ENCODE data around the gene PMFBP1.
"Not testable (repeated sequence)": the region's sequence is repeated elsewhere in the genome, so short reads cannot be mapped to it uniquely, and the experiment has no call there.

Gene PMFBP1

DNA sequence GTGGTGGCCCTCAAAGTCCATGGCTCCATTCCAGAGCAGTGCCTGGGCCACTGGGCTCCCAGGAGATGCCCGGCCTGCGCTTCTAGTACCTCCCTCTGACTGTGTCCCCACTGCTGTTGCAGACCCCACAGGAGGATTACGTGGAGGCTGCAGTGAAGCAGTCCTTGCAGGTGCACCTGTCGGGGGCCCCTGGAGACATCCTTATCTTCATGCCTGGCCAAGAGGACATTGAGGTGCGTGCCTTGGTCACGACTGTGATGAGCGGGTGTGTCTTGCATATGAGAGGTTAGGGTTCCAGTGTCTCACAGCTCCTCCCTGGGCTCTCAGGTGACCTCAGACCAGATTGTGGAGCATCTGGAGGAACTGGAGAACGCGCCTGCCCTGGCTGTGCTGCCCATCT lies 67.0 kb downstream of the PMFBP1 start:
- DNase-seq, result no peak

- no peak for DNase-seq
Observed at GRCh38 chr16:72101195-72101594, 70.8 kb downstream of the PMFBP1 start.

GRCh38 chr16:72099377-72099818 lies 72.6 kb downstream of the PMFBP1 start:
- peak; percentile 25 for DNase-seq

DNA sequence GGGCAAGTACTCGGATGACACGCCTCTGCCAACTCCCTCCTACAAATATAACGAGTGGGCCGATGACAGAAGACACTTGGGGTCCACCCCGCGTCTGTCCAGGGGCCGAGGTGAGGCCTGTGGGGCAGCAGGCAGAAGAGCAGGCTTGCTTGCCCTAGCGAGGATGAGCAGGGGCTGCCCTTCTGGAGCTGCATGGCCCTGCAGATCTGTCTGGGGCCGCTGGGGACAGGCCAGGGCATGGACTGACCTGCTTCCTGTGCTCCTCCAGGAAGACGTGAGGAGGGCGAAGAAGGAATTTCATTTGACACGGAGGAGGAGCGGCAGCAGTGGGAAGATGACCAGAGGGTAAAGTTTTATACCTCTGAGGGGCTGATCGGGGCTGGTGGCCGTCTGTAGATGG lies 73.0 kb downstream of the PMFBP1 start:
- DNase-seq, result no peak

DNA sequence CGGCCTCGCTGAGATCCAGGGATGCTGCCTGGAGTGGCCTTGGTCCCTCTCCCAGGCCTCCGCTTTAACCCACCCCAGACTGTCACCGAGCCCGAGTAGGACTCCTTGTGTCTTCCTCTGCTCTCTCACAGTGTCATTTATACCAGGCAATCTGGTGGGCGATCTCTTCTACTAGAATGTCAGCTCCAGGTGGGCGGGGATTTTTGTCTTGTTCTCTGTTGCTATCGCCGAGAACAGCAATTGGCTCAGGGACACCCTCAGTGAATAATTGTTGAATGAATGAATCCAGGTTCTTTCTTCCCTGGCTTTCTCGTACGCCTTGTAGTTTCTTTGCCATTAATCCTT lies 77.7 kb downstream of the PMFBP1 start:
- no peak for DNase-seq

DNA sequence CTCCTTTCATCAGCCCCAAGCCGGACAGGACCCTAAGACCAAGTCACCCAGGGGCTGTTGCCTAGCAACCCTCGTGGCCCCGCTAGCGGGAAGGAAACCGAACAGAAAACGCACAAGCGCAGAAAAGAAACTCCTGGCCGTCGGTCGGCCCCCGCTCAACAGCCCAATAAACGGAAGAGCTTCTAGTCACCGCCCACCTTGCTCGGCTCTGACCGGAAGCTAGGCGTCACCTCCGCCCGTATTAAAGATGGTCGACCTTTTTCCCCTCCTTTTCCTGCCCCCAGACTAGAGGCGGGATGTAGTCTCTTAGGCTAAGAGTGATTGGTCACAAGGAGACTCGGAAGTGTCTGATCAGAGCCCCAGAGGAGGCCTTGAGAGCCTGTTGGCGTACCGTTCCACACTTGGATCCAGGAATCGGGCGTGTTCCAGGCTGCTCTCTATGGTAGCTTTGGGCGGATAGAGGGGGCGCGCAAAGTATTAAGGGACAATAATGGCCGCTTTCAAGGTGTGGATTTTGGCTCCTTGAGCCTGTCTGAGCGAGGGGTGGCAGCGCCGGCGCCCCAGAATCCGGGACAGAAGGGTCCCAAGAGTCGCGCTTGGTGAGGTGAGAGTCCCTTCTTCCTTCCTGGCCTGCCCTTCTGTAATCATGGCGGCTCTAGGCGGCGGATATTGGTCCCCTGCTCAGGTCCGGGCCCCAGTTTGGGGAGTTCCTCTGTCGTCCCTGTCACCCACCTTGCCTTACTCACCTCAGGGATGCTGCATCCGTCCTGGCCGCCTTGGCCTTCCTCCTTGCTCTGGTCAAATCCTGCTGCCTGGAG lies 78.3 kb downstream of the PMFBP1 start, which contains the start of the genes DHX38 and TXNL4B:
DHX38 (plus strand) TSS at position 400 of the 818 bp plus-strand sequence. CDS start 2,311 bp downstream, outside the sequence.
TXNL4B (minus strand) TSS at position 173 of the 818 bp plus-strand sequence. CDS start 2,871 bp downstream, outside the sequence.
- peak; percentile 82 for DNase-seq

GRCh38 chr16:72092832-72093447 lies 79.0 kb downstream of the PMFBP1 start:
- no peak for DNase-seq

DNA sequence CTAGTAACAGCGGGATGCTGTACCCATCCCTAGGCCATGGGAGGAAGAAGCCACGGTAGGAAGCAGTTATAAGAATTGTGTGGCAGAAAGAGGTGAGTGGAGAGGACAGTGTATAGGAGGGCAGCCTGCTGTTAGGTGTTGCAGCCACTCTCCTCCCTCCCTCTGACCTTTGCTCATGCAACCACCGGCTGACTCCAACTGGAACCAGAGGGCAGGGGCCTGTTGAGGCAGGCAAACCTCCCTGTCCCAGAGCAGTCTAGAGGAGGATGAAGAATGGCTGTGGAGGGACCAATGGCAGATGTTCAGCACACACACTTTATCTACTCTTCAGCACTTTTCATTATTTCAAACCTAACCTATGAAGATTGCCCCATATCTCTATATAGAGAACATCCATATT lies 80.7 kb downstream of the PMFBP1 start:
- DNase-seq, result no peak

DNA sequence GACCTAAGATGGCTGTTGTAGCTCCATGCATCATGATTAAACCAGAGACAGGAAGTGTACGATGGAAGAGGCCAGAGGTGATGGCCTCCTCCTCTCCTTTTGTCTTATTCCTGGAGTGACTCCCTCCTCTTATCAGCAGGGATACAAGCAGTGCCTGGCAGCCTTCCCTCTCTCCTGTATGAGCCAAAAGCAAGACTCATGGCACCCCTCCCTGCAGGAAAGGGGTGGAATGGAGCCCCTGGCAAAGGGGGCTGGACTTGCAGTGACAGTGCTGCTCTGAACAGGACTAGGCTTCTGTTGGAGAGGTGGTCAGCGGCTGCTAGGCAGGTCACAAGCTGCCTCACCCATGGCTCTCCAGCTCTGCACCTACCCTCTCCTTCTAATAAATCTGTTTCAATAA lies 87.0 kb downstream of the PMFBP1 start:
- no peak for DNase-seq

DNA sequence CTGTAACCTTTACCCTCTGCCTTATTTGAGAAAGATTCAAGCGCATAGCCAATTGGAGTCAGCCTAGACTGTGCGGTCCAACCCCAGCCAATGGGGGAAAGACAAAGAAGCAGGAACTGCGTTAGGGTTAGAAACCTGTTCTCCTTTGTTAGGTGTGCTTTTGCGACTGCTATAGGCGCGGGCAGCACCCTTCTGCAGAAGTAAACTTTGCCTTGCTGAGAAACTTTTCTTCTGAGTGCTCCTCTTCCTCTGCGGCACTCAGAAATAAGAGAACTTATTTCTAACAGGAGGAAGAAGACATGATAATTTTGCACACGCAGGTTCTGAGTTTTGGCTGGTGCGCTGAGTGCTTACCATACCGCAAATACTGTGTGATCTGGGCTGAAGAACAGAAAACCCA lies 87.5 kb downstream of the PMFBP1 start:
- DNase-seq, result no peak

DNA sequence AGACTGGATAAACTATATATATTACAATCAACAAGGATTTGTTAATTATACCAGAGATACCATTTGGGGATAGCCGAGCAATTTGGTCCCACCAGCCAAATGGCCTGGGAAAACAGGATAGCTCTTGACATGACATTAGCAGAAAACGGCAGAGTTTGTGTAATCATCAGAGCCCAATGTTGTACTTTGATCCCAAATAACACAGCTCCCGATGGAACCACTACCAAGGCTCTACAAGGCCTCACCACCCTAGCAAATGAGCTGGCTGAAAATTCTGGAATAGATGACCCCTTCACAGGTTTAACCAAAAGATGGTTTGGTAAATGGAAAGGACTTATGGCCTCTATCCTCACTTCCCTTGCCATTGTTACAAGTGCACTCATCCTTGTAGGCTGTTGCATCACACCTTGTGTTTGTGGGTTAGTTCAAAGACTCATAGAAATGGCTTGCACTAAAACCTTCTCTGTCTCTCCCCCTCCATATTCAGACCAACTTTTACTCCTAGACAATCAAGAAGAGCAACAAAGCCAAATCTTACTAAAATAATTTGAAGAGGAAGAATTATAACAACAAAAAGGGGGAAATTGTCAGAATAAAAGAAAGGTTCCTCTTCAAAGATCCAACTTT lies 88.1 kb downstream of the PMFBP1 start:
- no peak for DNase-seq

DNA sequence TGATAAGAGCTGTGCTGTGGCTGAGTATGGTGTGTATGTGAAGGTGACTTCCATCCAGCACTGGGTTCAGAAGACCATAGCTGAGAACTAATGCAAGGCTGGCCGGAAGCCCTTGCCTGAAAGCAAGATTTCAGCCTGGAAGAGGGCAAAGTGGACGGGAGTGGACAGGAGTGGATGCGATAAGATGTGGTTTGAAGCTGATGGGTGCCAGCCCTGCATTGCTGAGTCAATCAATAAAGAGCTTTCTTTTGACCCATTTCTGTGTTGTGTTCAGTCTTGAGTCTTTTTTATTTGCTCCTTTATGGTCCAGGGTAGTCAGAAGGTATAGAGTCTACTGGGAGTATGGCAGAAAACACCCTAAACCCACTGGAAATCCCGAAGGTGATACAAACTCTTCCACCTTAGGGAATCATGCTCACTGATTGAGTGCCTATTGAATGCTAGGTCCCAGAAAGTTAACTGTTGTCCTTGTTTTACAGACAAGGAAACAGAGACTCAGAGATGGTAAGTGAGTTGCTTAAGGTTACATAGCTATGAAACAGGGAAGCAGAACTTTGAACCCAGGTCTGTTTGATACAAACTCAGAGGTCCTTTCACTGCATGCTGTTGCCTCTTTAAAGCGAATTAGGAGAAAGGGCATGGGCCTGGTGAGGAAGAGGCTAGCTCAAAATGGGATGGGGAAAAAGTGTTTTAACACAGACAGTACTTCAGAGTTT lies 94.8 kb downstream of the PMFBP1 start:
- not testable (repeated sequence) for DNase-seq

DNA sequence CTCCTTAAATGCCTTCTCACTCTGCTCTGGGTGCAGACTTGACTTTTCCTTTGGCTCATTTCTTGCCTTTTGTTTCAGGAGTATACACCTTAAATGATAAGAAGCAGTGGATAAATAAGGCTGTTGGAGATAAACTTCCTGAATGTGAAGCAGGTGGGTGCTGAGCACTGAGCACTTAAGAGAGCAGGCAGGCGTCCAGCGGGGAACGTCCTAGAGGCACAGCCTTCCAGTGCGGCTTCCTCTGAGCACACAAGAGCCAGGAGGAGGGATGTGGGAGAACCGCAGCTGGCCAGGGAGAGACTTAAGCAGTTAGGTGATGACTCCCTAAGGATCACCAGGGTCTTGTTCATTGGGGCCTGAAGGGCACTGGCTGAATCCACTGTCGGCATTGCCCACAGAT lies 96.9 kb downstream of the PMFBP1 start:
- DNase-seq, result not testable (repeated sequence)

DNA sequence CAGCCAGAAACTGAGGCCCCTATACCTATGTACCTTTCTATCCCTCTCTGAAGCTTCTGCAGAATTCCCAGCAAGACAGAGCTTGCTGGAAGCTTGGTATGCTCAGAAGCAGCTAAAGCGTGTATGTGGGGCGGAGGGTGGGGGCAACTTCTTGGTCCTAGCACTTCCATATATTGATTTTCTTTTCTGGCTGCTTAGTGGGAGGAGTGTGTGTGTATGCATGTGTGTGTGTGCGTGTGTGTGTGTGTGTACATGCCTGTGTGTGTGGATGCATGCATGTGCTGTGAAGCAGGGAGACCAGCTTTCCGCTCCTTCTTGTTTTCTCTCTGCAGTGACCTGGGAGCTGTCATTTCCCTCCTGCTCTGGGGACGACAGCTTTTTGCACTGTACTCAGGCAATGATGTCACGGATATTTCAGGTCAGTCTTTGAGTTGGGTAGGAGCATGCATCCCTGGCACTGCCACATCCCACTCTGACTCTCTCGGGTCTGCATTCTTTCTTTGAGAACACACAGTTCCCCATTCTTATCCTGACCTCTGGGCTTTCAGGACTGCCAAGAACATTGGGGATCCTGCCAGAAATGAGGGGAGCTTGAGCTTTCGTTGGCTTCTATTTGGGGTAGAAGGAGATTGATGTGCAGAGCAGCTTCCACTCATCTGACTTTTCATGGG lies 98.3 kb downstream of the PMFBP1 start:
- DNase-seq, result no peak

GRCh38 chr16:72072514-72073342 lies 99.2 kb downstream of the PMFBP1 start:
- DNase-seq, result no peak

Measured in activated T-cell treated with anti-CD3 and anti-CD28 coated beads, Interleukin-2, amount 50 U/mL, for 1 hour (primary cell).